HG03575 (cell line): ENCODE results near the gene C22orf39.

ENCODE experiments used
- ATAC-seq: cut with Tn5 transposase; IDR thresholded peaks from one replicate; pipeline ENCODE4 v1.9.1; 2021; ENCODE audit not compliant: unreplicated experiment, insufficient number of reproducible peaks, low FRiP score; ENCODE audit errors: extremely low read depth

The C22orf39 gene

GRCh38 chr22:19407649-19408606, 39.6 kb downstream of the C22orf39 start:
- no peak for ATAC-seq

DNA sequence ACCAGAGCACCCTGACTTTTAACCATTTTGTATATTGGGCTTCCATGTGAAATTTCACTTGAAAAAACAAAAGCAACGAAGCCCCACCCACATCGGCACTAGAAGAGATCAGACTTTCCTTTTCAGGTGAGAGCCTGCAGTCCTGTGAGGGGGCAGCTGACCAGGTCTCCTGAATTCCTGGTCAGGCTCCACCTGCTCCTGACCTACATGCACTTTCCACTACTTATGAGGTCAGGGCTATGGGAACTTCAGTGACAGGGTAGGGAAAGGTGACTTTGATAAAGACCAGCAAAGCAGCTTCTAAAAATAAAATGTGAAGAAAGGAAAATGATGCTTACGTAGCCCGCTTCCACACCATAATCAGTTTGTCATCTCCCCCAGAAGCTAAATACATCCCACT, 40.7 kb downstream of the C22orf39 start:
- ATAC-seq = no peak

DNA sequence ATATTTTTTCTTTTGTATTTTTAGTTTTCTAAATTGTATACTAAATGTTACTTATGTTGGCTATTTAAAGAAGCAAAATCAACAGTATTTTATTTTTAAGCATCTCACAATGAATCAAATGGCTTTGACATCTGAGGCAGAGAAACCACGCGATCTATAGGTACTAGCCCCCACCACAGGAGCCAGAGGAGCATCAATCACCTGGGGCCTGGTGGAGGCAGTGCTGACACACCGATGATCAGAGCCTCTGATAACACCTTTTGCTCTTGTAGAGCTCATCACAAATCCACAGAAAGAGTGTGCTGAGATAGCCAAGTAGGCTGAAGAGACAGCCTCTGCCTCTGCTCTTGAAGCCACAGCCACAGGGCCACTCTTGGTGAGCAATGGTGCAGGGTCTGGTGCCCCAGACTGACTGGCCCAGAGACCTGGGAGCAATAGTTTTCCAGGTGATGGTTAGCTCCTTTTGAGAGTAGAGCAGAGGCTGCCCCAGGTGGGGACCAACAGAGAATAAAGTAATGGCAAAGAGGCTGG, 41.2 kb downstream of the C22orf39 start:
- no peak for ATAC-seq

- no peak for ATAC-seq
These were observed 41.9 kb downstream of the C22orf39 start for GRCh38 chr22:19405652-19406051.

GRCh38 chr22:19405133-19405532, 42.4 kb downstream of the C22orf39 start:
- ATAC-seq = no peak

DNA sequence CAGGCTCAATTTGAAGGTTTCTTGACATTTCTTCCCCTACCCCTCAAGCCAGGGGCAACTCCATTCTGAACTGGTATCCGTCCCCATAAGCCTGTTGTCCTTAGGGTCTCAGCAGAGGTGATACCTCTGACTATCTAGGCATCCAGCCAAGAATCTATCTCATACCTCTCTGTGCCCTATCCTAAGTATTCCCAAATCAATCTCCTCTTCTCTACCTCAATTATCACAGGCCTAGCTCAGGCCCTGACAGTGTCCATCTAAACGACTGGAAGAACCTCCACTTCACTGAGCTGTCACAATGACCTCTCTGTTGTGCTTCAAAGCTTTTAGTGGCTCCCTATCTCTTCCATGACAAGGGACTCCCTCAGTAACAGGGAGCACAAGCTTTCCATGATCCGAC, 42.8 kb downstream of the C22orf39 start:
- ATAC-seq = no peak

- no peak for ATAC-seq
These were observed 44.8 kb downstream of the C22orf39 start for GRCh38 chr22:19402642-19403191.

DNA sequence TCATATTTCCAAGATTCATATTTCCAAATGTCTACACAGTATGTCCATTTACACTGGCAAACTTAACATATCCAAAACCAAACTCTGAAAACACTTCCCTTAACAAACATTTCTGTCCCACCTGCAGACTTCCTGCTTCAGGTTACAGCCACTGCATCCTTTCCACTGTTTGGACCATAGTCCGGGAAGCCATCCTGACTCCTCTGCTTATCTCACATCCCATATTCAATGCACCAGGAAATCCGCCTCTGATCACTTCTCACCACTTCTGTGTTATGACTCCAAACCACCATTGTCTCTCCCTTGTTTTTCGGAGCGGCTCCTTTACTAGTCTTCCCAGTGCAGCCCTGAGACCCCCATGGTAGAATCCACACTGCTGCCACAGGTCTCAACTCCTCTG, 46.0 kb downstream of the C22orf39 start:
- ATAC-seq = no peak

- ATAC-seq = no peak
These were observed 46.6 kb downstream of the C22orf39 start for GRCh38 chr22:19400881-19401280.

DNA sequence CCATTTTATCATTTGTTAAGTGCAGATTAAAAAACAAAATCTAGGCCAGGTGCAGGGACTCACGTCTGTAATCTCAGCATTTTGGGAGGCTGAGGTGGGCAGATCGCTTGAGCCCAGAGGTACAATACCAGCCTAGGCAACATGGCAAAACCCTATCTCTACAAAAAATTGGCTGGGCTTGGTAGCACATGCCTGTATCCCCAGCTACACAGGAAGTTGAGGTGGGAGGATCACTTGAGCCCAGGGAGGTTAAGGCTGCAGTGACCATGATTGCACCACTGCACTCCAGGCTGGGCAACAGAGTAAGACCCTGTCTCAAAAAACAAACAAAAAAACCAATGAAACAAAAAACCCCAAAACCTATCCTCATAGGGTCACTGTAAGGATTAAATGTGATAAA, 48.9 kb downstream of the C22orf39 start:
- ATAC-seq = no peak

DNA sequence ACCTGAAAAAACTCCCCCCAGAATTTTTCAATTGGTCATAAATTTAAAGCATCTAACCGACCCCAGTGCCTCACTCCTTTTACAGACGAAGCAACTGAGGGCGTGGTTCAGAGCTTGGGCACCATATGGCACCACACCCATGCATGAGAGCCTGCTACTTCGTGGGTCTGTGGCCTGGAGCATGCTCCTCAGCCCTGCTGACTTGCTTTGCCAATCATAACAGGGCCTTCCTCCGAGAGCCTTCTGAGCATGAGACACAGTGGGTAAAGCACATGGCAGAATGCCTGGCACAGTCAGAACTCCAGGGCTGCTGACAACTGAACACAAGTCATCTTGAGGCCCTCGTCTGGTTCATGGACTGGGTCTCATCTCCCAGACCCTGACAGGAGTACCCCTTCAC, 49.3 kb downstream of the C22orf39 start:
- ATAC-seq = no peak

- ATAC-seq = no peak
These were observed 49.8 kb downstream of the C22orf39 start for GRCh38 chr22:19397734-19398104.

GRCh38 chr22:19396934-19397733, 50.4 kb downstream of the C22orf39 start:
- no peak for ATAC-seq

DNA sequence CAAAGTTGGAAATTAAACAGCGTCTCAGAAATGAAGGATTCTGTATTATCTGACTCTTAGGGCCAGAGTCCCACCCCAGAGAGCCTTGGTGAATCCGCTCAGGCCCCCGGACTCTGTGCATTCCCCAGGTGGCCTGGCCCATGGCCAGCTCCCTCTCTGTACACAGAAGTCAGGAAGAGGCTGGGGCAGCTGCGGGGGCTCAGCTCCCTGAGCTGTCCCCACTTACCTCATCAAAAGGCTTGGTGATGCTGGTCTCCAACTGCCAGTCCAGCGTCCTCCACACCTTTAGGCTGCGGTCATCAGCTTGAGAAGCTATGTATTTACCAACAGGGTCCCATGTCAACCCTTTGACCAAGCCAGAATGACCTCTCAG, 51.0 kb downstream of the C22orf39 start:
- ATAC-seq = no peak

- no peak for ATAC-seq
These were observed 52.2 kb downstream of the C22orf39 start for GRCh38 chr22:19395276-19395675.

DNA sequence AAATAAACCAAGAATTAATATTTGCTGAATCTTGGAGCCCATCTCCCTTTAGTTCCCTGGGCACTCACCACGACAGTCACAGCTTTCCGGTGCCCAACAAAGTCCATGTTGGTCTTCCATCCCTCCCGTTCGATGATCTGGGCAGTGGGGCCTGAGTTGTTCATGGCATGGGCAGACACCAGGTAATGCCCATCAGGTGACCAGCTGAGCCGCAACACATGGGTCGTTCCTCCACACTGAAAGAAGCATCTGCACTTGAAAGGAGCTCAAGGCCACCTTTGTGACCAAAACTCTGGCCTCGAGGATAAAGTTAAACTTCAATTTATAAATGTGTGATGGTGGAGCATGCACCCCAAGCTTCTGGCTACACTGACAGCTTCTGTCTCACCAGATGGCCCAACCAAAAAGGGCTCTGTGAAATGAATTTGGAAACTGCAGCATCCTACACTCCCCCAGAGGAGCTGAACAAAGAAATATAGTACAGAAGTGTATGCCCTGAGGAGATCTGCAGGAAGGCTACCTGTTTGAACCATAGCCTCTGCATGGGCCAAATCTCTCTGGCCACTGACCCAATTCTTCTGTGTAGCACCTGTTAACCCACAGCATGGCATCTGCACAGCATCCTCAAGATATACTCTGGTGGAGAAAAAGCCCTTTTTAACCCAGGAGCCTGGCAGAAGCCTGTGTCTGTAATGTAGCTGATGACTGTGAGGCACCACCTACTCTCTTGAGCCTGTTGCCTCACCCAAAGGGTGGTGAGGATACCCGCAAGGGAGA, 53.0 kb downstream of the C22orf39 start:
- ATAC-seq = no peak

DNA sequence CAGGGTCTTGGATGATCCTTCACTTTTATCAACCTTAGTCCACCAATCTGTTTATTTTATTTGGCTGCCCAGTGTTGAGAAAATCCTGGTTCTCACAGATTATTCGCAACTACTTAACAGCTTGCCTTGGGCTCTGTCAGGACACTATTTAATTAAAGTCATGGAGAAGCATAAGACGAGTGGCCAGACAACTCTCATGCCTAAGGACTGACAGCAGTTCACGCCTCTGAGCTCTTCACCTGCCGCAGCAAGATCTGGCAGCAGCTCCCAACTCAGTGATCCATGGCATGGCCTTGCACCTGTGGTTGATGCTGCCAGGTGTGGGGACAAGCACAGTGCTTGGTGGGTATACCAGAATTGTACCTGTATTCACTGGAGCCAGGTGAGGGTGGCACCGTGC, 53.8 kb downstream of the C22orf39 start:
- ATAC-seq = no peak
